ENCODE data around the gene SPON1. TPM values are rescaled to one million over a fixed set of nuclear protein-coding genes. Genes with fewer than 3 reads are reported as not detected.

SPON1 gene
- total and polyA plus RNA-seq, 2 experiments from 2014 or later = 2.4 to 5.4 TPM

GRCh38 chr11:14235701-14236100 lies 273.2 kb downstream of the SPON1 start:
- Histone ChIP-seq H3F3A (ENCODE audit: insufficient read depth) (no peaks in the 10 kb centered on the region), H3K9me2 (ENCODE audit: insufficient read depth) (no peaks in the 10 kb centered on the region), H3K4me3 (no peak overlapping the region), H3K4me1 (ENCODE audit: insufficient read depth) (no peaks in the 10 kb centered on the region), H4K20me1 (ENCODE audit: insufficient read depth) (no peaks in the 10 kb centered on the region), H3K27ac (no peak overlapping the region), H3K79me2 (ENCODE audit: insufficient read depth) (no peaks in the 10 kb centered on the region), H3K9me3 (ENCODE audit: low read depth) (no peaks in the 10 kb centered on the region), H3K27me3 (replicated peaks; ENCODE audit: insufficient read depth) (peaks cover 14% of the 10 kb centered on the region), H2AFZ (no peak overlapping the region), H3K4me2 (ENCODE audit: unreplicated experiment) (no peak overlapping the region), H3K36me3 (ENCODE audit: low read depth) (no peaks in the 10 kb centered on the region), H3K9ac (no peak overlapping the region)
- DNase-seq = no peak
- WGBS, 2 experiments (ENCODE audit: low coverage in 1 of 2, low lambda C conversion rate in 2 of 2, missing lambda C conversion rate in 2 of 2) = 50 to 63% methylated on average over 1 of the region's 1 CpG
- in situ Hi-C loops (cut with MboI) = no loop called here
- TF ChIP-seq EZH2phosphoT487 (IDR thresholded peaks at IDR 0.05; ENCODE audit: insufficient read depth, low read depth) = no peak
- no peak for TF ChIP-seq EZH2 (IDR thresholded peaks at IDR 0.05; ENCODE audit: insufficient read depth, poor library complexity, severe bottlenecking)

- no peaks in the 10 kb centered on the region for H4K20me1 ChIP-seq (ENCODE audit: insufficient read depth)
- H3K79me2 ChIP-seq (ENCODE audit: insufficient read depth) = no peaks in the 10 kb centered on the region
- H2AFZ ChIP-seq = no peak overlapping the region
- no peaks in the 10 kb centered on the region for H3K9me3 ChIP-seq (ENCODE audit: low read depth)
- H3K27ac ChIP-seq = no peak overlapping the region
- no peak for DNase-seq
- H3K4me3 ChIP-seq = no peak overlapping the region
- peaks cover 14% of the 10 kb centered on the region for H3K27me3 ChIP-seq (replicated peaks; ENCODE audit: insufficient read depth)
- no peak for TF ChIP-seq EZH2 (IDR thresholded peaks at IDR 0.05; ENCODE audit: insufficient read depth, poor library complexity, severe bottlenecking)
- TF ChIP-seq EZH2phosphoT487 (IDR thresholded peaks at IDR 0.05; ENCODE audit: insufficient read depth, low read depth) = no peak
- H3K9me2 ChIP-seq (ENCODE audit: insufficient read depth) = no peaks in the 10 kb centered on the region
- H3K4me2 ChIP-seq (ENCODE audit: unreplicated experiment) = no peak overlapping the region
- H3K4me1 ChIP-seq (ENCODE audit: insufficient read depth) = no peaks in the 10 kb centered on the region
- WGBS, 2 experiments (ENCODE audit: low coverage in 1 of 2, low lambda C conversion rate in 2 of 2, missing lambda C conversion rate in 2 of 2) = 65 to 69% methylated on average over 9 of the region's 9 CpGs
- in situ Hi-C loops (cut with MboI) = no loop called here
- H3K9ac ChIP-seq = no peak overlapping the region
- no peaks in the 10 kb centered on the region for H3K36me3 ChIP-seq (ENCODE audit: low read depth)
- no peaks in the 10 kb centered on the region for H3F3A ChIP-seq (ENCODE audit: insufficient read depth)
These were observed 275.0 kb downstream of the SPON1 start for GRCh38 chr11:14237444-14237961.

- TF ChIP-seq EZH2phosphoT487 (IDR thresholded peaks at IDR 0.05; ENCODE audit: insufficient read depth, low read depth) = no peak
- TF ChIP-seq EZH2 (IDR thresholded peaks at IDR 0.05; ENCODE audit: insufficient read depth, poor library complexity, severe bottlenecking) = no peak
- no peaks in the 10 kb centered on the region for H3K4me1 ChIP-seq (ENCODE audit: insufficient read depth)
- H3K9ac ChIP-seq = no peak overlapping the region
- H3K4me3 ChIP-seq = no peak overlapping the region
- no peaks in the 10 kb centered on the region for H4K20me1 ChIP-seq (ENCODE audit: insufficient read depth)
- DNase-seq = no peak
- H3K9me2 ChIP-seq (ENCODE audit: insufficient read depth) = no peaks in the 10 kb centered on the region
- H3K27ac ChIP-seq = no peak overlapping the region
- H3K36me3 ChIP-seq (ENCODE audit: low read depth) = no peaks in the 10 kb centered on the region
- no peaks in the 10 kb centered on the region for H3F3A ChIP-seq (ENCODE audit: insufficient read depth)
- in situ Hi-C loops (cut with MboI) = no loop called here
- no peaks in the 10 kb centered on the region for H3K79me2 ChIP-seq (ENCODE audit: insufficient read depth)
- peaks cover 14% of the 10 kb centered on the region; the same call in 1 of the 2 replicates for H3K27me3 ChIP-seq (replicated peaks; ENCODE audit: insufficient read depth)
- H3K4me2 ChIP-seq (ENCODE audit: unreplicated experiment) = no peak overlapping the region
- no peak overlapping the region for H2AFZ ChIP-seq
- no peaks in the 10 kb centered on the region for H3K9me3 ChIP-seq (ENCODE audit: low read depth)
These were observed 277.7 kb downstream of the SPON1 start for GRCh38 chr11:14240221-14240620.

DNA sequence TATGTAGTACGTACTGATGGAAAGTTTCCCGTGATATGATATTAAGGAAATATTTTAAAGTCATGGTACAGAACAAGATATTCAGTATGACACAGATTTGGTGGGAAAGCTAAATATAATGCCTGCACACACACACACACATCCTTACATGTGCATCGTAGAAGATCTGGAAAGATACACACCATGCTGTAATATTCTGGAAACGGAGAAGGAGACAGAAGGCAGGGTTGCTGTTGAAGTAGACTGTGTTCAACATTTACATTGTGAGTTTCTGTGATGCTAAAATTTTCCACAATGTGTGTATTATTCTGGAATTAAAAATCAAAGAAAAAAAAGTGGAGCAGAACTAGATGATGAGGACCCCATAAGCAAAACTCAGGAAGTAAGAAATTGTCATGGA lies 278.4 kb downstream of the SPON1 start:
- no peaks in the 10 kb centered on the region for H3K9me3 ChIP-seq (ENCODE audit: low read depth)
- no peak overlapping the region for H3K4me2 ChIP-seq (ENCODE audit: unreplicated experiment)
- H3F3A ChIP-seq (ENCODE audit: insufficient read depth) = no peaks in the 10 kb centered on the region
- no peaks in the 10 kb centered on the region for H3K4me1 ChIP-seq (ENCODE audit: insufficient read depth)
- H2AFZ ChIP-seq = no peak overlapping the region
- TF ChIP-seq EZH2phosphoT487 (IDR thresholded peaks at IDR 0.05; ENCODE audit: insufficient read depth, low read depth) (no peak), EZH2 (IDR thresholded peaks at IDR 0.05; ENCODE audit: insufficient read depth, poor library complexity, severe bottlenecking) (no peak)
- no peaks in the 10 kb centered on the region for H3K36me3 ChIP-seq (ENCODE audit: low read depth)
- H3K9ac ChIP-seq = no peak overlapping the region
- H3K9me2 ChIP-seq (ENCODE audit: insufficient read depth) = no peaks in the 10 kb centered on the region
- in situ Hi-C loops (cut with MboI) = no loop called here
- H4K20me1 ChIP-seq (ENCODE audit: insufficient read depth) = no peaks in the 10 kb centered on the region
- H3K27me3 ChIP-seq (replicated peaks; ENCODE audit: insufficient read depth) = peaks cover 14% of the 10 kb centered on the region
- H3K4me3 ChIP-seq = no peak overlapping the region
- WGBS, 2 experiments (ENCODE audit: low coverage in 1 of 2, low lambda C conversion rate in 2 of 2, missing lambda C conversion rate in 2 of 2) = 76 to 88% methylated on average over 4 of the region's 4 CpGs
- no peak for DNase-seq
- no peak overlapping the region for H3K27ac ChIP-seq
- no peaks in the 10 kb centered on the region for H3K79me2 ChIP-seq (ENCODE audit: insufficient read depth)

DNA sequence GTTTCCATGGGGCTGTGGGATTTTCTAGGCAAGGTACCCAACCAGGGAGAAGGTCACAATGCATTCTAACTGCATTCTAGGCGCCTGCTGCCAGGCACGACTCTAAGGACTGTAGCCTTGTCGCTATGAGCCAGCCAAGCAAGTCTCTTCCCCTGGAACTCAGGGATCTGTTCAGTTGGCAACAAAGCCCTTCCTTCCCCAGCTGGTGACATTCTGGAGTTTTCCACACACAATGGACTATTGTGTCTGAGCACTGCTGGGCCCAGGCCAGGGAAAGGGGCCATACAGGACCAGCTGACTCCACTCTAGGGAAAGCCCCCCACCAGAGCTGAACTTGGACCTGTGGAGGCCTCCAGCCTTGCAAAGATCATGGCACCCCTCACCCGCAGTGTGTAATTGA lies 279.7 kb downstream of the SPON1 start:
- in situ Hi-C loops (cut with MboI) = no loop called here
- Histone ChIP-seq H3K4me2 (ENCODE audit: unreplicated experiment) (no peak overlapping the region), H3K27ac (no peak overlapping the region), H4K20me1 (ENCODE audit: insufficient read depth) (no peaks in the 10 kb centered on the region), H3F3A (ENCODE audit: insufficient read depth) (no peaks in the 10 kb centered on the region), H3K9ac (no peak overlapping the region), H3K79me2 (ENCODE audit: insufficient read depth) (no peaks in the 10 kb centered on the region), H3K9me3 (ENCODE audit: low read depth) (no peaks in the 10 kb centered on the region), H3K4me1 (ENCODE audit: insufficient read depth) (no peaks in the 10 kb centered on the region), H3K4me3 (no peak overlapping the region), H3K27me3 (replicated peaks; ENCODE audit: insufficient read depth) (peaks cover 11% of the 10 kb centered on the region), H3K9me2 (ENCODE audit: insufficient read depth) (no peaks in the 10 kb centered on the region), H2AFZ (no peak overlapping the region), H3K36me3 (ENCODE audit: low read depth) (no peaks in the 10 kb centered on the region)
- WGBS, 2 experiments (ENCODE audit: low coverage in 1 of 2, low lambda C conversion rate in 2 of 2, missing lambda C conversion rate in 2 of 2) = 18 to 28% methylated on average over 4 of the region's 4 CpGs
- no peak for DNase-seq
- TF ChIP-seq EZH2phosphoT487 (IDR thresholded peaks at IDR 0.05; ENCODE audit: insufficient read depth, low read depth) = no peak
- TF ChIP-seq EZH2 (IDR thresholded peaks at IDR 0.05; ENCODE audit: insufficient read depth, poor library complexity, severe bottlenecking) = no peak

Measured in GM23248 (cell line).